Measurements from ENCODE around the gene PBX2. TPM values are rescaled to one million over a fixed set of nuclear protein-coding genes. Genes with fewer than 3 reads are reported as not detected.
"Not testable (repeated sequence)": the region's sequence is repeated elsewhere in the genome, so short reads cannot be mapped to it uniquely, and the experiment has no call there.

PBX2 gene
- total and polyA plus RNA-seq, 4 experiments from 2014 or later: 0.57 to 192 (median 94.7) TPM

GRCh38 chr6:32187725-32188380 lies 2.1 kb downstream of the PBX2 start:
- H3K4me3 ChIP-seq (ENCODE audit: low read length in 2 of 2); H3K27me3 Mint-ChIP-seq; H3K9me3 ChIP-seq (ENCODE audit: control insufficient read depth in 1 of 2, low read length in 2 of 2); H3K27me3 ChIP-seq (ENCODE audit: insufficient read depth, low read length); H3K9me3 Mint-ChIP-seq; DNase-seq; intact Hi-C loops (cut with micrococcal nuclease): not testable (repeated sequence)
- peaks cover 53 to 71% of the 10 kb centered on the region in 2 donors for H3K36me3 Mint-ChIP-seq
- H3K4me3 Mint-ChIP-seq: peak overlapping the region; percentile 54 to 96 (median 94)
- ChIA-PET POLR2A (ENCODE audit: partially characterized antibody) (interaction anchor here (0.6 to 12.7 kb wide), 4 partner anchors 7 to 674 kb away, joined by 3 to 408 read pairs (median 104); partner anchors contain the start of genes AGPAT1, ATF6B, FKBPL and RNF5), CTCF (ENCODE audit: partially characterized antibody) (interaction anchor here (0.6 to 0.8 kb wide), 2 partner anchors 10 to 216 kb away, joined by 3 read pairs; partner anchors contain the start of genes DXO and RNF5)
- H3K27ac Mint-ChIP-seq: peak overlapping the region; percentile 96 to 97 (median 97)
- H3K27ac ChIP-seq (ENCODE audit: low read depth, low read length): peak overlapping the region; percentile 98
- peaks cover 57% of the 10 kb centered on the region for H3K4me1 ChIP-seq (ENCODE audit: insufficient read depth, low read length)
- peaks cover 38% of the 10 kb centered on the region for H3K36me3 ChIP-seq (ENCODE audit: insufficient read depth, low read length)
- H3K4me1 Mint-ChIP-seq: peaks cover 30 to 62% (median 35%) of the 10 kb centered on the region in 4 donors

GRCh38 chr6:32187009-32187709 lies 2.8 kb downstream of the PBX2 start:
- Histone ChIP-seq H3K36me3 (ENCODE audit: insufficient read depth, low read length) (peaks cover 45% of the 10 kb centered on the region), H3K27me3 (ENCODE audit: insufficient read depth, low read length) (no peaks in the 10 kb centered on the region), H3K27ac (ENCODE audit: low read depth, low read length) (peak overlapping the region; percentile 70), H3K4me1 (ENCODE audit: insufficient read depth, low read length) (peaks cover 63% of the 10 kb centered on the region), H3K9me3 (ENCODE audit: control insufficient read depth in 1 of 2, low read length in 2 of 2) (no peaks in the 10 kb centered on the region), H3K4me3 (ENCODE audit: low read length in 2 of 2) (no peak overlapping the region)
- H3K36me3 Mint-ChIP-seq: peaks cover 51 to 69% of the 10 kb centered on the region in 2 donors
- peak overlapping the region; percentile 63 to 96 (median 89) for H3K4me3 Mint-ChIP-seq
- peak overlapping the region; percentile 96 to 97 (median 97) for H3K27ac Mint-ChIP-seq
- peaks cover 0 to 2% (median 0%) of the 10 kb centered on the region in 8 donors for H3K9me3 Mint-ChIP-seq
- ChIA-PET POLR2A (ENCODE audit: partially characterized antibody) (interaction anchor here (0.6 to 12.7 kb wide), 4 partner anchors 7 to 675 kb away, joined by 3 to 408 read pairs (median 104); partner anchors contain the start of genes AGPAT1, ATF6B, FKBPL and RNF5), CTCF (ENCODE audit: partially characterized antibody) (interaction anchor here (0.6 to 0.8 kb wide), 2 partner anchors 9 to 215 kb away, joined by 3 read pairs; partner anchors contain the start of genes DXO and RNF5)
- peaks cover 30 to 57% (median 37%) of the 10 kb centered on the region in 4 donors for H3K4me1 Mint-ChIP-seq
- H3K27me3 Mint-ChIP-seq: no peaks in the 10 kb centered on the region
- no peak for DNase-seq
- intact Hi-C loops (cut with micrococcal nuclease): no loop called here

GRCh38 chr6:32186151-32186840 lies 3.7 kb downstream of the PBX2 start:
- Histone ChIP-seq H3K4me1 (ENCODE audit: insufficient read depth, low read length) (peaks cover 71% of the 10 kb centered on the region), H3K36me3 (ENCODE audit: insufficient read depth, low read length) (peaks cover 53% of the 10 kb centered on the region), H3K27ac (ENCODE audit: low read depth, low read length) (peak overlapping the region; percentile 70)
- Mint-ChIP-seq H3K4me1 (peaks cover 32 to 53% (median 39%) of the 10 kb centered on the region in 4 donors), H3K4me3 (peak overlapping the region; percentile 63 to 96 (median 89)), H3K27ac (peak overlapping the region; percentile 96 to 97 (median 97)), H3K36me3 (peaks cover 42 to 60% of the 10 kb centered on the region in 2 donors)
- H3K4me3 ChIP-seq (ENCODE audit: low read length in 2 of 2); DNase-seq; H3K27me3 ChIP-seq (ENCODE audit: insufficient read depth, low read length); intact Hi-C loops (cut with micrococcal nuclease); H3K27me3 Mint-ChIP-seq; H3K9me3 ChIP-seq (ENCODE audit: control insufficient read depth in 1 of 2, low read length in 2 of 2); CTCF ChIA-PET (ENCODE audit: partially characterized antibody); H3K9me3 Mint-ChIP-seq: not testable (repeated sequence)
- POLR2A ChIA-PET (ENCODE audit: partially characterized antibody): interaction anchor here (1.2 to 12.7 kb wide), 4 partner anchors 7 to 786 kb away, joined by 3 to 408 read pairs (median 104); partner anchors contain the start of genes AGPAT1, ATF6B, FKBPL and RNF5

GRCh38 chr6:32185681-32186131 lies 4.3 kb downstream of the PBX2 start:
- CTCF ChIA-PET (ENCODE audit: partially characterized antibody): interaction anchor here (1.0 kb wide), 1 partner anchor 61 kb away, joined by 4 read pairs; no protein-coding TSS in a partner anchor
- H3K27me3 ChIP-seq (ENCODE audit: insufficient read depth, low read length); H3K9me3 ChIP-seq (ENCODE audit: control insufficient read depth in 1 of 2, low read length in 2 of 2); H3K9me3 Mint-ChIP-seq; intact Hi-C loops (cut with micrococcal nuclease); H3K4me3 ChIP-seq (ENCODE audit: low read length in 2 of 2); H3K27me3 Mint-ChIP-seq: not testable (repeated sequence)
- Mint-ChIP-seq H3K36me3 (peaks cover 40 to 58% of the 10 kb centered on the region in 2 donors), H3K4me3 (peak overlapping the region; percentile 20 to 96 (median 80)), H3K4me1 (peaks cover 34 to 54% (median 44%) of the 10 kb centered on the region in 4 donors), H3K27ac (peak overlapping the region; percentile 96 to 97 (median 97))
- Histone ChIP-seq H3K36me3 (ENCODE audit: insufficient read depth, low read length) (peaks cover 59% of the 10 kb centered on the region), H3K4me1 (ENCODE audit: insufficient read depth, low read length) (peaks cover 76% of the 10 kb centered on the region), H3K27ac (ENCODE audit: low read depth, low read length) (peak overlapping the region; percentile 70)
- peak in 4 of 5 donors; percentile 33 to 88 (median 47) for DNase-seq
- POLR2A ChIA-PET (ENCODE audit: partially characterized antibody): interaction anchor here (0.5 to 12.7 kb wide), 6 partner anchors 10 to 786 kb away, joined by 3 to 188 read pairs (median 3); partner anchors contain the start of genes ATF6B and FKBPL

GRCh38 chr6:32184084-32184640 lies 5.8 kb downstream of the PBX2 start, which contains the start of gene AGER:
Gene AGER (minus strand): TSS chr6:32184253. CDS start chr6:32184222, 31 bp downstream.
- H3K27ac ChIP-seq (ENCODE audit: low read depth, low read length): peak within 1 kb of the TSS; percentile 70
- H3K9me3 Mint-ChIP-seq: peaks cover 0 to 2% (median 0%) of the 10 kb centered on the region in 8 donors
- no peak for DNase-seq
- peaks cover 60% of the 10 kb centered on the region for H3K36me3 ChIP-seq (ENCODE audit: insufficient read depth, low read length)
- peak within 1 kb of the TSS in 1 of 8 donors; percentile 39 for H3K4me3 Mint-ChIP-seq
- POLR2A ChIA-PET (ENCODE audit: partially characterized antibody): interaction anchor here (1.3 to 8.4 kb wide), 3 partner anchors 7 to 55 kb away, joined by 3 to 408 read pairs (median 19); partner anchors contain the start of genes GPSM3 and PBX2
- peaks cover 40 to 66% (median 50%) of the 10 kb centered on the region in 4 donors for H3K4me1 Mint-ChIP-seq
- H3K4me3 ChIP-seq (ENCODE audit: low read length in 2 of 2): no peak within 1 kb of the TSS
- H3K27me3 Mint-ChIP-seq: no peaks in the 10 kb centered on the region
- intact Hi-C loops (cut with micrococcal nuclease): no loop called here
- H3K27me3 ChIP-seq (ENCODE audit: insufficient read depth, low read length): no peaks in the 10 kb centered on the region
- H3K9me3 ChIP-seq (ENCODE audit: control insufficient read depth in 1 of 2, low read length in 2 of 2): no peaks in the 10 kb centered on the region
- peaks cover 42 to 59% of the 10 kb centered on the region in 2 donors for H3K36me3 Mint-ChIP-seq
- peak within 1 kb of the TSS; percentile 36 to 97 (median 64) for H3K27ac Mint-ChIP-seq
- CTCF ChIA-PET (ENCODE audit: partially characterized antibody): no interaction called here
- peaks cover 88% of the 10 kb centered on the region for H3K4me1 ChIP-seq (ENCODE audit: insufficient read depth, low read length)

- H3K27ac ChIP-seq (ENCODE audit: low read depth, low read length): peak overlapping the region; percentile 70
- peaks cover 60% of the 10 kb centered on the region for H3K36me3 ChIP-seq (ENCODE audit: insufficient read depth, low read length)
- peaks cover 88% of the 10 kb centered on the region for H3K4me1 ChIP-seq (ENCODE audit: insufficient read depth, low read length)
- DNase-seq: peak in 1 of 5 donors; percentile 23
- no peak overlapping the region for H3K4me3 ChIP-seq (ENCODE audit: low read length in 2 of 2)
- Mint-ChIP-seq H3K9me3 (peaks cover 0 to 2% (median 0%) of the 10 kb centered on the region in 8 donors), H3K4me1 (peaks cover 41 to 66% (median 50%) of the 10 kb centered on the region in 4 donors), H3K4me3 (no peak overlapping the region), H3K27ac (peak overlapping the region in 5 of 7 donors; percentile 41 to 73 (median 60)), H3K27me3 (no peaks in the 10 kb centered on the region), H3K36me3 (peaks cover 36 to 59% of the 10 kb centered on the region in 2 donors)
- H3K9me3 ChIP-seq (ENCODE audit: control insufficient read depth in 1 of 2, low read length in 2 of 2): no peaks in the 10 kb centered on the region
- ChIA-PET POLR2A (ENCODE audit: partially characterized antibody) (interaction anchor here (1.0 to 8.4 kb wide), 2 partner anchors 8 to 56 kb away, joined by 4 to 408 read pairs; partner anchors contain the start of genes ATF6B, GPSM3 and PBX2), CTCF (ENCODE audit: partially characterized antibody) (no interaction called here)
- H3K27me3 ChIP-seq (ENCODE audit: insufficient read depth, low read length): no peaks in the 10 kb centered on the region
- intact Hi-C loops (cut with micrococcal nuclease): no loop called here
These were observed 6.4 kb downstream of the PBX2 start for GRCh38 chr6:32183483-32184083.

Data from CD4-positive, alpha-beta memory T cell (primary cell).